GM10847 (cell line): ENCODE measurements around the gene PDE11A.

Experiments used
- POLR2A ChIP-seq: IDR thresholded peaks from 2 replicates; pipeline ENCODE4 v1.6.1; 2011; ENCODE audit not compliant: insufficient read length; ENCODE audit errors: extremely low read depth

PDE11A gene

GRCh38 chr2:177826897-177827296, 245.7 kb downstream of the PDE11A start:
- no peak for TF ChIP-seq POLR2A

GRCh38 chr2:177822941-177823340, 249.6 kb downstream of the PDE11A start:
- TF ChIP-seq POLR2A: no peak

- no peak for TF ChIP-seq POLR2A
These were observed 254.2 kb downstream of the PDE11A start for GRCh38 chr2:177818412-177818811.

- no peak for TF ChIP-seq POLR2A
These were observed 255.3 kb downstream of the PDE11A start for GRCh38 chr2:177817300-177817699.

GRCh38 chr2:177816766-177817165, 255.8 kb downstream of the PDE11A start:
- no peak for TF ChIP-seq POLR2A

GRCh38 chr2:177812713-177813396, 259.7 kb downstream of the PDE11A start:
- TF ChIP-seq POLR2A: no peak

- no peak for TF ChIP-seq POLR2A
These were observed 261.7 kb downstream of the PDE11A start for GRCh38 chr2:177810906-177811305.

- no peak for TF ChIP-seq POLR2A
These were observed 263.4 kb downstream of the PDE11A start for GRCh38 chr2:177808984-177809809.

GRCh38 chr2:177806025-177806424, 266.6 kb downstream of the PDE11A start:
- TF ChIP-seq POLR2A: no peak

- no peak for TF ChIP-seq POLR2A
These were observed 273.0 kb downstream of the PDE11A start for GRCh38 chr2:177799531-177799930.

- TF ChIP-seq POLR2A: no peak
These were observed 274.8 kb downstream of the PDE11A start for GRCh38 chr2:177797808-177798207.

- no peak for TF ChIP-seq POLR2A
These were observed 275.7 kb downstream of the PDE11A start for GRCh38 chr2:177796654-177797415.

GRCh38 chr2:177796011-177796410, 276.6 kb downstream of the PDE11A start:
- no peak for TF ChIP-seq POLR2A

- TF ChIP-seq POLR2A: no peak
These were observed 287.9 kb downstream of the PDE11A start for GRCh38 chr2:177784745-177785067.

- TF ChIP-seq POLR2A: no peak
These were observed 288.5 kb downstream of the PDE11A start for GRCh38 chr2:177783835-177784744.
